CD1c-positive myeloid dendritic cell (primary cell): ENCODE data around the gene AGRP.
"Not testable (repeated sequence)": the region's sequence is repeated elsewhere in the genome, so short reads cannot be mapped to it uniquely, and the experiment has no call there.

Experiments used
- DNase-seq: peaks from one replicate; pipeline ENCODE4 v3.0.0-alpha.2; 2016; ENCODE audit errors: extremely low spot score

The AGRP gene

GRCh38 chr16:67483150-67483549, at the start of gene AGRP:
AGRP (minus strand) TSS chr16:67483547; CDS start chr16:67483398, 149 bp downstream.
- no peak for DNase-seq

- peak; percentile 89 for DNase-seq
Measured at GRCh38 chr16:67531247-67531646, 47.9 kb upstream of the AGRP start.

- peak; percentile 69 for DNase-seq
Measured at GRCh38 chr16:67530013-67530939, 46.9 kb upstream of the AGRP start.

- no peak for DNase-seq
Measured at GRCh38 chr16:67529582-67530012, 46.2 kb upstream of the AGRP start.

- peak; percentile 49 for DNase-seq
Measured at GRCh38 chr16:67528870-67529581, 45.7 kb upstream of the AGRP start.

- DNase-seq, result peak; percentile 59
Measured at GRCh38 chr16:67528222-67528869, 45.0 kb upstream of the AGRP start, which contains the start of gene RIPOR1. RIPOR1 (plus strand) TSS chr16:67528829; CDS start chr16:67538447, 9,618 bp downstream.

- DNase-seq, result no peak
Measured at GRCh38 chr16:67526149-67526791, 42.9 kb upstream of the AGRP start.

GRCh38 chr16:67525176-67525860, 42.0 kb upstream of the AGRP start:
- no peak for DNase-seq

GRCh38 chr16:67521095-67521804, 37.9 kb upstream of the AGRP start:
- peak; percentile 99 for DNase-seq

GRCh38 chr16:67519242-67519641, 35.9 kb upstream of the AGRP start:
- peak; percentile 43 for DNase-seq

GRCh38 chr16:67518676-67519075, 35.3 kb upstream of the AGRP start:
- DNase-seq, result no peak

- no peak for DNase-seq
Measured at GRCh38 chr16:67517661-67518423, 34.5 kb upstream of the AGRP start.

GRCh38 chr16:67517155-67517445, 33.8 kb upstream of the AGRP start:
- DNase-seq, result no peak

- no peak for DNase-seq
Measured at GRCh38 chr16:67516296-67517154, 33.2 kb upstream of the AGRP start.

GRCh38 chr16:67514382-67514828, 31.1 kb upstream of the AGRP start:
- peak; percentile 96 for DNase-seq

GRCh38 chr16:67513892-67514291, 30.5 kb upstream of the AGRP start:
- DNase-seq, result not testable (repeated sequence)

GRCh38 chr16:67509016-67509415, 25.7 kb upstream of the AGRP start:
- DNase-seq, result no peak

GRCh38 chr16:67506468-67506867, 23.1 kb upstream of the AGRP start:
- DNase-seq, result no peak
